ENCODE data around the gene PPP1R9B. TPM values are rescaled to one million over a fixed set of nuclear protein-coding genes. Genes with fewer than 3 reads are reported as not detected.

The PPP1R9B gene
- total RNA-seq, 1 experiment from 2014 or later = 23.0 TPM

- Mint-ChIP-seq H3K4me1 (peaks cover 14 to 22% of the 10 kb centered on the region in 2 experiments), H3K36me3 (ENCODE audit: insufficient read depth in 1 of 3, low read depth in 3 of 3) (no peaks in the 10 kb centered on the region), H3K27me3 (ENCODE audit: low read depth) (peaks cover 2% of the 10 kb centered on the region; the same call in 1 of the 2 replicates), H3K9me3 (no peaks in the 10 kb centered on the region), H3K27ac (no peak overlapping the region), H3K4me3 (no peak overlapping the region)
- Histone ChIP-seq H2BK120ac (ENCODE audit: low read depth, low read length, poor library complexity, severe bottlenecking) (no peak overlapping the region), H3T11ph (ENCODE audit: low read length) (no peak overlapping the region), H3K23ac (ENCODE audit: insufficient read length, low read depth, low read length) (no peak overlapping the region), H4K20me1 (ENCODE audit: control insufficient read depth, insufficient read depth, insufficient read length) (no peaks in the 10 kb centered on the region), H3K79me2 (ENCODE audit: insufficient read depth, low read length) (no peaks in the 10 kb centered on the region), H3K27ac (ENCODE audit: insufficient read length, low read depth, low read length) (no peak overlapping the region), H3K23me2 (ENCODE audit: insufficient read length, low read depth, low read length, poor library complexity, severe bottlenecking) (peaks cover 12% of the 10 kb centered on the region), H4K8ac (replicated peaks; ENCODE audit: insufficient read length, low read depth, low read length) (no peak overlapping the region), H4K91ac (ENCODE audit: insufficient read length, low read depth, low read length) (no peak overlapping the region), H2BK12ac (ENCODE audit: insufficient read length, low read depth, low read length) (no peak overlapping the region), H2BK15ac (ENCODE audit: low read depth, low read length) (no peak overlapping the region), H3K79me1 (ENCODE audit: insufficient read depth, low read depth, low read length, poor library complexity, severe bottlenecking) (no peaks in the 10 kb centered on the region), H3K18ac (ENCODE audit: insufficient read length, low read depth, low read length) (no peak overlapping the region), H3K4me1 (ENCODE audit: insufficient read depth, low read length) (no peaks in the 10 kb centered on the region), H3K9ac (ENCODE audit: extremely low read depth, insufficient read length, low read length) (no peak overlapping the region), H2AK5ac (ENCODE audit: insufficient read length, low read length) (no peak overlapping the region), H3K9me3 (ENCODE audit: control insufficient read depth, low read depth, low read length) (no peaks in the 10 kb centered on the region), H2BK20ac (ENCODE audit: low read depth, low read length, poor library complexity, severe bottlenecking) (no peak overlapping the region), H2BK5ac (ENCODE audit: insufficient read length, low read length) (no peak overlapping the region), H3K4me2 (ENCODE audit: insufficient read depth, insufficient read length, low read length) (no peak overlapping the region), H2AFZ (ENCODE audit: low read length) (no peak overlapping the region), H3K56ac (ENCODE audit: insufficient read length, low read depth, low read length) (no peak overlapping the region), H3K27me3 (ENCODE audit: insufficient read depth, low read length) (no peaks in the 10 kb centered on the region), H3K4ac (ENCODE audit: low read depth, low read length) (no peak overlapping the region), H3K14ac (ENCODE audit: insufficient read depth, low read length) (no peak overlapping the region), H4K5ac (ENCODE audit: insufficient read length, low read depth, low read length) (no peak overlapping the region)
- no CpG with 5 or more reads among the region's 2 CpGs for WGBS (ENCODE audit: extremely low coverage, insufficient read length, low lambda C conversion rate)
- no peak for DNase-seq
- TF ChIP-seq CTCF (conservative IDR thresholded peaks at IDR 0.05) = no peak
Observed at GRCh38 chr17:50091918-50092285, 58.6 kb downstream of the PPP1R9B start.
